K562 (cell line): ENCODE results near the gene INMT. TPM values are rescaled to one million over a fixed set of nuclear protein-coding genes. Genes with fewer than 3 reads are reported as not detected.

Experiments
- ATF1 ChIP-seq, 2 experiments: fragments of 450-650 bp in 1 of 2; IDR thresholded peaks; 2 replicates each; pipeline ENCODE4 v1.6.1; 2016; ENCODE audit warnings: missing compliant biosample characterization in 1 of 2, missing genetic modification characterization in 1 of 2
- CSDE1 ChIP-seq, 2 experiments: fragments of 450-650 bp; IDR thresholded peaks; 2 replicates each; pipeline ENCODE4 v1.6.1; 2016; ENCODE audit warnings: mild to moderate bottlenecking in 1 of 2
- GTF2E2 ChIP-seq: fragments of 200-800 bp; sonication (Bioruptor generic); IDR thresholded peaks from 2 replicates; pipeline ENCODE4 v1.6.1; 2016; ENCODE audit warnings: missing genetic modification characterization, missing compliant biosample characterization
- ILF3 ChIP-seq: fragments of 450-650 bp; IDR thresholded peaks from 2 replicates; pipeline ENCODE4 v1.6.1; 2018; ENCODE audit warnings: antibody characterized with exemption, mild to moderate bottlenecking, moderate library complexity, borderline replicate concordance
- ILK ChIP-seq: fragments of 450-650 bp; IDR thresholded peaks from 2 replicates; pipeline ENCODE4 v1.6.1; 2016; ENCODE audit warnings: missing genetic modification characterization, low read depth, mild to moderate bottlenecking, missing compliant biosample characterization, moderate library complexity, borderline replicate concordance
- MTA2 ChIP-seq: fragments of 450-650 bp; IDR thresholded peaks from 2 replicates; pipeline ENCODE4 v1.6.1; 2016; ENCODE audit warnings: low read depth
- POLR2G ChIP-seq: fragments of 200-400 bp; formaldehyde crosslinking; IDR thresholded peaks from 2 replicates; pipeline ENCODE4 v1.6.1; 2017; ENCODE audit warnings: low read depth, mild to moderate bottlenecking, antibody characterized with exemption, low read length, moderate library complexity
- RBM22 ChIP-seq: fragments of 200-400 bp; formaldehyde crosslinking; IDR thresholded peaks from 2 replicates; pipeline ENCODE4 v1.6.1; 2018; ENCODE audit warnings: low read length, low read depth; ENCODE audit not compliant: poor library complexity, severe bottlenecking
- SIX5 ChIP-seq, 2 experiments: IDR thresholded peaks; 2 replicates each; pipeline ENCODE4 v1.6.1; 2011; ENCODE audit warnings: low read length in 2 of 2, borderline replicate concordance in 1 of 2, low read depth in 1 of 2, mild to moderate bottlenecking in 1 of 2, moderate library complexity in 1 of 2; ENCODE audit not compliant: insufficient read depth in 1 of 2
- ZNF133 ChIP-seq: fragments of 250-450 bp; sonication (Bioruptor Pico); IDR thresholded peaks from 2 replicates; pipeline ENCODE4 v1.4.0; 2020; ENCODE audit warnings: mild to moderate bottlenecking
- ZNF695 ChIP-seq: fragments of 450-650 bp; formaldehyde crosslinking; IDR thresholded peaks from 2 replicates; pipeline ENCODE4 v1.4.0; 2020; ENCODE audit warnings: mild to moderate bottlenecking, moderate library complexity
- polyA plus RNA-seq, 8 experiments: library from polyadenylated mRNA; depleted of rRNA in 4 of 8; stranded (reverse) in 5 of 8; unstranded in 3 of 8; fragments of >200 nt; fragmentation: Nextera tagmentation in 2 of 8; fragmentation: Illumina TruSeq in 1 of 8; extraction: Ambion mirVana in 2 of 8; extraction: Trizol in 1 of 8; gene quantifications; 2 replicates each; pipeline versions ENCODE4 v1.2.1 to v1.2.3, GENCODE V29; 2011 to 2014; ENCODE audit warnings: inconsistent platforms in 1 of 8, missing spikeins in 1 of 8
- total RNA-seq, 7 experiments: library from RNA; depleted of rRNA in 6 of 7; stranded (reverse); fragments of >200 nt in 6 of 7; fragmentation: Illumina TruSeq in 2 of 7; extraction: Trizol in 2 of 7; gene quantifications; 2 replicates each; pipeline versions ENCODE4 v1.2.1 to v1.2.3, GENCODE V29; 2011 to 2021; ENCODE audit warnings: low replicate concordance in 1 of 7
- TF ChIP-seq, protein P1 (sequence below): IDR thresholded peaks from 3 replicates; pipeline ENCODE4 v1.6.1; 2011; ENCODE audit warnings: borderline replicate concordance, mild to moderate bottlenecking, moderate library complexity; ENCODE audit not compliant: insufficient read length; ENCODE audit errors: extremely low read depth
- TF ChIP-seq, protein P2 (sequence below): fragments of 450-650 bp; IDR thresholded peaks from 2 replicates; pipeline ENCODE4 v1.6.1; 2016; ENCODE audit warnings: missing biosample characterization, missing genetic modification characterization
- TF ChIP-seq, protein P3 (sequence below): sonication (generic); formaldehyde crosslinking; IDR thresholded peaks from 2 replicates; pipeline ENCODE4 v1.8.0; 2022; ENCODE audit warnings: missing genetic modification reagents, mild to moderate bottlenecking, moderate library complexity, borderline replicate concordance
- TF ChIP-seq, protein P4 (sequence below): fragments of 250-450 bp; sonication (Bioruptor Pico); IDR thresholded peaks from 2 replicates; pipeline ENCODE4 v1.5.0; 2020; ENCODE audit warnings: mild to moderate bottlenecking
- TF ChIP-seq, protein P5 (sequence below): fragments of 250-450 bp; sonication (Bioruptor Pico); IDR thresholded peaks from 2 replicates; pipeline ENCODE4 v1.6.1; 2021; ENCODE audit warnings: mild to moderate bottlenecking
- TF ChIP-seq, protein P6 (sequence below): fragments of 250-450 bp; sonication (Bioruptor Pico); IDR thresholded peaks from 2 replicates; pipeline ENCODE4 v1.8.0; 2021; ENCODE audit warnings: moderate library complexity, mild to moderate bottlenecking, inconsistent platforms

The INMT gene
- total and polyA plus RNA-seq, 9 of the 15 experiments (the other 6 are each of a cell fraction or from before 2014, with no cell fraction given), result 0.04 to 0.27 TPM; not detected in 7

DNA sequence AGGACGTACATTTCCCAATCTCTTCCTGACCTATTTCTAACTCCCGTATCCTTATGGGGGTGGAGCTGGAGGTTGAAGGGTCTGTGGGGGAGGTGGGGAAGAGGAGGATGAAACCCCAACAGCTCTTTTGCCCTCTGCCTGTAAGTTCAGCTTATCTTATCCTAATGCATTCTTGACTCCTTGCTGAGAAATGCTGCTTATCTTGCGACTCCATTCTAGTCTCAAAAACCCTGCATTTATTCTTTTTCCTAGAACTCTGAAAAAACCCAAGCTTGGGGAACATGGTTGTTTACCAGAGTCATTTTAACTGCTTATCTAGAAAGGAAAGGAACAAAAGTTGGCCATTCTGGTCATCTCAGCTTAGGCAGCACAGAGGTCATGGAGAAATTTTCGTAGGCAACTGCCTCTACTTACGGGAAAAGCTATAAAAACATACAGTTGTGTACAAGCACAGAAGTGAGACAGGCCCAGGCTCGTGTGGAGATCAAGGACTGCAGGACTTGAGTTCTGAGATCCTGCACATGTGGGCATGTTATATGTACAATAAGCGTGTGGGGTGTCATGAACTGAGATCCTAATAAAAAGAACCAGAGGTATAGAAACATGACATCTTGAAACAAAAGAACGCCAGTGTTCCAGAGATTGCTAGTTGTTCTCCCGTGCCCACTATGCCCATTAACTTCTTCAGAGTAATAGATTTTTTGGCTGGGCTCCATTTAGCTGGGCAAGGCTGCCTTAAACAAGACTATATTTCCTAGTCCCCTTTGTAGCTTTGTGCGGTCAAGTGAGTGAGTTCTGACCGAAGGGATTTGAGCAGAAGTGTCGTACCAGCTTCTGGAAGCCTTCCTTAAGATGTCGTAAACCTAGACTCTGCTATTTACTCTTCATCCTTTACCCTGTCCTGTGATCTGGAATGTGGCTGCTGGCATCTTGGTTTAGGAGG, 9.6 kb downstream of the INMT start (continued):
- TF ChIP-seq, protein P1, sequence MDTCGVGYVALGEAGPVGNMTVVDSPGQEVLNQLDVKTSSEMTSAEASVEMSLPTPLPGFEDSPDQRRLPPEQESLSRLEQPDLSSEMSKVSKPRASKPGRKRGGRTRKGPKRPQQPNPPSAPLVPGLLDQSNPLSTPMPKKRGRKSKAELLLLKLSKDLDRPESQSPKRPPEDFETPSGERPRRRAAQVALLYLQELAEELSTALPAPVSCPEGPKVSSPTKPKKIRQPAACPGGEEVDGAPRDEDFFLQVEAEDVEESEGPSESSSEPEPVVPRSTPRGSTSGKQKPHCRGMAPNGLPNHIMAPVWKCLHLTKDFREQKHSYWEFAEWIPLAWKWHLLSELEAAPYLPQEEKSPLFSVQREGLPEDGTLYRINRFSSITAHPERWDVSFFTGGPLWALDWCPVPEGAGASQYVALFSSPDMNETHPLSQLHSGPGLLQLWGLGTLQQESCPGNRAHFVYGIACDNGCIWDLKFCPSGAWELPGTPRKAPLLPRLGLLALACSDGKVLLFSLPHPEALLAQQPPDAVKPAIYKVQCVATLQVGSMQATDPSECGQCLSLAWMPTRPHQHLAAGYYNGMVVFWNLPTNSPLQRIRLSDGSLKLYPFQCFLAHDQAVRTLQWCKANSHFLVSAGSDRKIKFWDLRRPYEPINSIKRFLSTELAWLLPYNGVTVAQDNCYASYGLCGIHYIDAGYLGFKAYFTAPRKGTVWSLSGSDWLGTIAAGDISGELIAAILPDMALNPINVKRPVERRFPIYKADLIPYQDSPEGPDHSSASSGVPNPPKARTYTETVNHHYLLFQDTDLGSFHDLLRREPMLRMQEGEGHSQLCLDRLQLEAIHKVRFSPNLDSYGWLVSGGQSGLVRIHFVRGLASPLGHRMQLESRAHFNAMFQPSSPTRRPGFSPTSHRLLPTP, result no peak
- TF ChIP-seq, protein P2, sequence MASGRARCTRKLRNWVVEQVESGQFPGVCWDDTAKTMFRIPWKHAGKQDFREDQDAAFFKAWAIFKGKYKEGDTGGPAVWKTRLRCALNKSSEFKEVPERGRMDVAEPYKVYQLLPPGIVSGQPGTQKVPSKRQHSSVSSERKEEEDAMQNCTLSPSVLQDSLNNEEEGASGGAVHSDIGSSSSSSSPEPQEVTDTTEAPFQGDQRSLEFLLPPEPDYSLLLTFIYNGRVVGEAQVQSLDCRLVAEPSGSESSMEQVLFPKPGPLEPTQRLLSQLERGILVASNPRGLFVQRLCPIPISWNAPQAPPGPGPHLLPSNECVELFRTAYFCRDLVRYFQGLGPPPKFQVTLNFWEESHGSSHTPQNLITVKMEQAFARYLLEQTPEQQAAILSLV (tag), result no peak
- TF ChIP-seq MTA2 (peak; percentile 97), ILK (tag) (no peak), CSDE1 (IDR thresholded peaks at IDR 0.05) (no peak), GTF2E2 (peak; percentile 91; the same call in 1 of the 2 replicates), POLR2G (no peak), ZNF133 (CRISPR knock-in tag) (no peak), SIX5 (IDR thresholded peaks at IDR 0.05; ENCODE audit: borderline replicate concordance in 1 of 2, insufficient read depth in 1 of 2, low read depth in 1 of 2, low read length in 2 of 2) (no peak), RBM22 (no peak), ILF3 (no peak), ZNF695 (CRISPR knock-in tag) (no peak), ATF1 (CRISPR knock-in tag; IDR thresholded peaks at IDR 0.05) (no peak), ATF1 (tag; IDR thresholded peaks at IDR 0.05) (peak; percentile 63)
- TF ChIP-seq, protein P3, sequence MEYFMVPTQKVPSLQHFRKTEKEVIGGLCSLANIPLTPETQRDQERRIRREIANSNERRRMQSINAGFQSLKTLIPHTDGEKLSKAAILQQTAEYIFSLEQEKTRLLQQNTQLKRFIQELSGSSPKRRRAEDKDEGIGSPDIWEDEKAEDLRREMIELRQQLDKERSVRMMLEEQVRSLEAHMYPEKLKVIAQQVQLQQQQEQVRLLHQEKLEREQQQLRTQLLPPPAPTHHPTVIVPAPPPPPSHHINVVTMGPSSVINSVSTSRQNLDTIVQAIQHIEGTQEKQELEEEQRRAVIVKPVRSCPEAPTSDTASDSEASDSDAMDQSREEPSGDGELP (CRISPR knock-in tag), result peak; percentile 39; the same call in 1 of the 2 replicates
- TF ChIP-seq, protein P4, sequence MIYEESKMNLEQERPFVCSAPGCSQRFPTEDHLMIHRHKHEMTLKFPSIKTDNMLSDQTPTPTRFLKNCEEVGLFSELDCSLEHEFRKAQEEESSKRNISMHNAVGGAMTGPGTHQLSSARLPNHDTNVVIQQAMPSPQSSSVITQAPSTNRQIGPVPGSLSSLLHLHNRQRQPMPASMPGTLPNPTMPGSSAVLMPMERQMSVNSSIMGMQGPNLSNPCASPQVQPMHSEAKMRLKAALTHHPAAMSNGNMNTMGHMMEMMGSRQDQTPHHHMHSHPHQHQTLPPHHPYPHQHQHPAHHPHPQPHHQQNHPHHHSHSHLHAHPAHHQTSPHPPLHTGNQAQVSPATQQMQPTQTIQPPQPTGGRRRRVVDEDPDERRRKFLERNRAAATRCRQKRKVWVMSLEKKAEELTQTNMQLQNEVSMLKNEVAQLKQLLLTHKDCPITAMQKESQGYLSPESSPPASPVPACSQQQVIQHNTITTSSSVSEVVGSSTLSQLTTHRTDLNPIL (CRISPR knock-in tag), result no peak
- TF ChIP-seq, protein P5, sequence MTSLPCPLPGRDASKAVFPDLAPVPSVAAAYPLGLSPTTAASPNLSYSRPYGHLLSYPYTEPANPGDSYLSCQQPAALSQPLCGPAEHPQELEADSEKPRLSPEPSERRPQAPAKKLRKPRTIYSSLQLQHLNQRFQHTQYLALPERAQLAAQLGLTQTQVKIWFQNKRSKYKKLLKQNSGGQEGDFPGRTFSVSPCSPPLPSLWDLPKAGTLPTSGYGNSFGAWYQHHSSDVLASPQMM, result no peak
- TF ChIP-seq, protein P6, sequence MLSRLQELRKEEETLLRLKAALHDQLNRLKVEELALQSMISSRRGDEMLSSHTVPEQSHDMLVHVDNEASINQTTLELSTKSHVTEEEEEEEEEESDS (CRISPR knock-in tag), result no peak
